ENCODE results near the gene ARIH1.
"Not testable (repeated sequence)": the region's sequence is repeated elsewhere in the genome, so short reads cannot be mapped to it uniquely, and the experiment has no call there.

GRCh38 chr15:72648631-72649253, 174.6 kb downstream of the ARIH1 start:
- not testable (repeated sequence) for TF ChIP-seq RARB (CRISPR knock-in tag; IDR thresholded peaks at IDR 0.05); TOX (CRISPR knock-in tag; IDR thresholded peaks at IDR 0.05; ENCODE audit: borderline replicate concordance); ZFP3 (CRISPR knock-in tag; IDR thresholded peaks at IDR 0.05); SNAI2 (CRISPR knock-in tag; IDR thresholded peaks at IDR 0.05); ZNF565 (CRISPR knock-in tag; conservative IDR thresholded peaks at IDR 0.05; ENCODE audit: low read depth)
